ENCODE results near the gene RAB25. TPM values are rescaled to one million over a fixed set of nuclear protein-coding genes. Genes with fewer than 3 reads are reported as not detected.

RAB25 gene
- polyA plus RNA-seq, 1 experiment: not detected

DNA sequence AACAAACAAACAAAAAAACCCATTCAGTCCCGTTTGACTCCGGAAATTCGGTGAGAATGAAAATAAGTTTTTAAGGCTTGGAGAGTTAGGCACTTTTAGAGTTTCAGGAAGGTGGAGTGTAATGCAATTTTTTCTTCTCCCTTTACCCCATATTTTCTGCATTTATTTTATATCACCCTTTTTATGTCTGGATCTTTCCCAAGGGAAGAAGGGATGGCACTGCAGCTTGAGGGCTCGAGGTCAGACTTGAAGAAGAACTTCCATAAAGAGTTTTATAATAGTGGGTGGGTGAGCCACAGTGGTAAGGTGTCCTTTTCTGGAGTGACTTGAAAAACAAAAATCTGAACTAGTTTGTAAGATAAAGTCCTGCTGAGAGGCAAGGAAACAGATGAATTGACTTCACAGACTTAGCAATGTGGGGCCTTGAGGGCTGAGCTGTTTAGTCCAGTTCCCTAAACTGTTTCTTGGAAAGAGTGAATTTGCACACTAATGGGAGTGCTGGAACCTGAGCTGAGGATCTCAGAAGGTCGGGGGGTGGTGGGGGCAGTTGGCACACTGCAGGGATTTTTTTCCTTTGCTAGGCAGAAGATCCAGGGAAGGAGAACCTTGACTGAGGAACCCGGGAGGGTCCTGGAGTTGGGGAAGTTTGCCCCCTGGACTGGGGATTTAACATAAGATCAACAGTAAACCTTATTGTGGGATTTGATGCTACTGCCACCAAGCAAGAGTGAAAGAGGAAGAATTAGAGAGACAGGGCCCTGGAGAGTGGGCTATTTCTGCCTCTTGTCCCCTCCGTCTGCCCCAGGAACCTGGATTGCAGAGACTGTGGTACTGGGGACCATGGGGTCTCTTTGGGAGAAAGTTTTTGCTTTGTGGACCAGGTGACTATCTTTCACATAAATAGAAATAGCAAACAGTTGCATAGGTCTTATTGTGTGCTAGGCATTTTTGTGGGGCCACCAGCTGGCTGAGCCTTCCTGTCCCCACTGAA lies 23.1 kb downstream of the RAB25 start:
- CTCF ChIA-PET: interaction anchor here (0.6 to 3.3 kb wide), 4 partner anchors 12 to 263 kb away, joined by 4 to 16 read pairs (median 15); no protein-coding TSS in a partner anchor
- TF ChIP-seq, protein P1, sequence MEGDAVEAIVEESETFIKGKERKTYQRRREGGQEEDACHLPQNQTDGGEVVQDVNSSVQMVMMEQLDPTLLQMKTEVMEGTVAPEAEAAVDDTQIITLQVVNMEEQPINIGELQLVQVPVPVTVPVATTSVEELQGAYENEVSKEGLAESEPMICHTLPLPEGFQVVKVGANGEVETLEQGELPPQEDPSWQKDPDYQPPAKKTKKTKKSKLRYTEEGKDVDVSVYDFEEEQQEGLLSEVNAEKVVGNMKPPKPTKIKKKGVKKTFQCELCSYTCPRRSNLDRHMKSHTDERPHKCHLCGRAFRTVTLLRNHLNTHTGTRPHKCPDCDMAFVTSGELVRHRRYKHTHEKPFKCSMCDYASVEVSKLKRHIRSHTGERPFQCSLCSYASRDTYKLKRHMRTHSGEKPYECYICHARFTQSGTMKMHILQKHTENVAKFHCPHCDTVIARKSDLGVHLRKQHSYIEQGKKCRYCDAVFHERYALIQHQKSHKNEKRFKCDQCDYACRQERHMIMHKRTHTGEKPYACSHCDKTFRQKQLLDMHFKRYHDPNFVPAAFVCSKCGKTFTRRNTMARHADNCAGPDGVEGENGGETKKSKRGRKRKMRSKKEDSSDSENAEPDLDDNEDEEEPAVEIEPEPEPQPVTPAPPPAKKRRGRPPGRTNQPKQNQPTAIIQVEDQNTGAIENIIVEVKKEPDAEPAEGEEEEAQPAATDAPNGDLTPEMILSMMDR (IDR thresholded peaks at IDR 0.05; ENCODE audit: low read depth, low read length): no peak
- Histone ChIP-seq H3K4me3 (ENCODE audit: low read depth, low read length) (peak overlapping the region; percentile 87), H3K27me3 (ENCODE audit: control insufficient read depth, insufficient read depth, low read length) (no peaks in the 10 kb centered on the region), H3K27ac (ENCODE audit: low read depth, low read length) (no peak overlapping the region), H3K9me3 (ENCODE audit: control insufficient read depth, insufficient read depth, low read length) (no peaks in the 10 kb centered on the region)
- DNase-seq (ENCODE audit: low read depth, low spot score): no peak
- POLR2A ChIA-PET: interaction anchor here (1.4 kb wide), 1 partner anchor 45 kb away, joined by 4 read pairs; no protein-coding TSS in a partner anchor

DNA sequence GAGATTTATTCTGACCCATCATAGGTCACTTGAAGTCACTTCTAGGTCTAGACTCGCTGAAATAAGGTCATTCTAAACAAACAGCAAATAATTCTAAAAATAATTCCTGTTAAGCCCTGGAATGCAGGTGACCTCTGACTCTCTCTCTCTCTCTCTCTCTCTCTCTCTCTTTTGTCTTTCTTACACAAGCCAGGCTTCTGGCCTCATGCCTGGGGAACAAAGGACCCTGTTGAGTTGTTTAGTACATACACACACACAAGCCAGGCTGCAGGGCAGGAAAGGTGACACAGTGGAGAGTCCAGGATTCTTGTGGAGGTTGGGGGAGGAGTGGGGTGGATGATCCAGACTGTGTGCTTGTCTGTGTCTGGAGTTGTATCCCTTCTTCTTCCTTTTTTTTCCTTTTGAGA lies 25.3 kb downstream of the RAB25 start:
- ChIA-PET CTCF (interaction anchor here (0.6 to 1.7 kb wide), 3 partner anchors 10 to 139 kb away, joined by 3 to 7 read pairs (median 4); no protein-coding TSS in a partner anchor), POLR2A (no interaction called here)
- DNase-seq (ENCODE audit: low read depth, low spot score): no peak
- TF ChIP-seq, protein P1 (IDR thresholded peaks at IDR 0.05; ENCODE audit: low read depth, low read length): no peak
- Histone ChIP-seq H3K9me3 (ENCODE audit: control insufficient read depth, insufficient read depth, low read length) (no peaks in the 10 kb centered on the region), H3K4me3 (ENCODE audit: low read depth, low read length) (no peak overlapping the region), H3K27me3 (ENCODE audit: control insufficient read depth, insufficient read depth, low read length) (no peaks in the 10 kb centered on the region), H3K27ac (ENCODE audit: low read depth, low read length) (no peak overlapping the region)

DNA sequence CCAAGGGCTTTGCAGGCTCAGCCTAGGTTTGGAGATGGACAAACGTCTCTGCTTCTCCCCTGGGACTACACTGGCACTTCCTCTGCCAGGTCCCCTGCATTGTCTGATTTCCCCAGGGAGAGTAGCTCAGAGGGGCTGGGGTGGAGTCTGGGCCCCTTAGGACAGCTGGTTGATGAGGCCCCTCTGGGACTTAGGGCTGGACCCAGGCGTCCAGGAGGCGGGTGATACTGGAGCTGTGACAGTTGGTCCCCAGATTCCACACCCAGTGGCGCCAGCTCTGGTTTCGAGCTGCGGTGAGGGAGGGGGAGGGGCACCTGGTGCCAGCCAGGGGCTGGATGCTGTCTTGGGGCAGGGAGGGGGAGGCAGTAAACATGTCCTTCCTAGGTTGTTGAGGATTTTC lies 28.7 kb downstream of the RAB25 start:
- no peak overlapping the region for H3K27ac ChIP-seq (ENCODE audit: low read depth, low read length)
- no peaks in the 10 kb centered on the region for H3K27me3 ChIP-seq (ENCODE audit: control insufficient read depth, insufficient read depth, low read length)
- H3K9me3 ChIP-seq (ENCODE audit: control insufficient read depth, insufficient read depth, low read length): no peaks in the 10 kb centered on the region
- ChIA-PET CTCF (interaction anchor here (0.6 to 20.2 kb wide), 5 partner anchors 10 to 230 kb away, joined by 5 to 682 read pairs (median 15); partner anchors contain the start of gene LMNA), POLR2A (no interaction called here)
- TF ChIP-seq, protein P1 (IDR thresholded peaks at IDR 0.05; ENCODE audit: low read depth, low read length): no peak
- DNase-seq (ENCODE audit: low read depth, low spot score): no peak
- H3K4me3 ChIP-seq (ENCODE audit: low read depth, low read length): no peak overlapping the region

DNA sequence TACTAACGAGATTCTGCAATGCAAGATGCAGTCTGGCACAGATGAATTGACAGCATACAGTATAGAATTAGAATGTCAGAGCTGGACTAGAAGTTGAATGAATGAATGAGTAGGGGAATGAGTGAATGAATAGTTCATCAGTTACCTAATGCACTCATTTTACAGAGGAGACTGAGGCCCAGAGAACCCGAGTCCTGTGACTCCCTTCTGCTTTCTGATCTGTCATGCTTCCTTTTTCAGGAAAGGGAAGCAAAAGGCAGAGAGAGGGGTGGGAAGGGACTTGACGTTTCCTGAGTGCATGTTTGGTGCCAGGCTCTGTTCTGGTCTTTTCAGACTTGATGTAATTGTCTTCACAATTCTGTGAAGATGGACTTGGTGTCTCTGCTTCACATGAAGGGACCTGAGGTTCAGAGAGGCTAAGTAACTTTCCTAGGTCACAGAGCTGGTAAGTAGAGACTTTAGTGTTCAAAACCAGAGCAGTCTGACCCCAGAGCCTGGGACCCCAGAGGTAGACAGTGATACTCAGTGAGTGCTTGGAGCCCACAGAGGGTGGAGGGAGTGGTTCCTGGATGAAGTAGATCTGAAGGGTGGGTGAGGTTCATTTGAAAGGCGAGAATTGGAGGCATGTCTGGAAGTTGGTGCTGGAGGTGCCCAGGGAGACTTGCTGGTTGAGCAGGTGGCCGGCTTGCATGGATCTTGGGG lies 29.3 kb downstream of the RAB25 start:
- Histone ChIP-seq H3K9me3 (ENCODE audit: control insufficient read depth, insufficient read depth, low read length) (no peaks in the 10 kb centered on the region), H3K27me3 (ENCODE audit: control insufficient read depth, insufficient read depth, low read length) (no peaks in the 10 kb centered on the region), H3K4me3 (ENCODE audit: low read depth, low read length) (no peak overlapping the region), H3K27ac (ENCODE audit: low read depth, low read length) (no peak overlapping the region)
- no peak for DNase-seq (ENCODE audit: low read depth, low spot score)
- ChIA-PET POLR2A (no interaction called here), CTCF (interaction anchor here (0.5 to 20.2 kb wide), 14 partner anchors 9 to 270 kb away, joined by 3 to 682 read pairs (median 4); partner anchors contain the start of gene LMNA)
- TF ChIP-seq, protein P1 (IDR thresholded peaks at IDR 0.05; ENCODE audit: low read depth, low read length): no peak

Data from AG04450 (cell line).